NCI-H2081 treated with DMSO at 0.1 percent for 48 hours (cell line): ENCODE data around the gene CCDC74A.
"Not testable (repeated sequence)": the region's sequence is repeated elsewhere in the genome, so short reads cannot be mapped to it uniquely, and the experiment has no call there.

ENCODE experiments used
- DNase-seq: peaks from one replicate; lab custom pipeline; 2025; lab: John Stamatoyannopoulos, UW

Gene CCDC74A

GRCh38 chr2:131557558-131558321 lies 30.1 kb downstream of the CCDC74A start:
- no peak for DNase-seq

- DNase-seq = no peak
Observed at GRCh38 chr2:131566371-131566770, 38.7 kb downstream of the CCDC74A start.

- DNase-seq = no peak
Observed at GRCh38 chr2:131567891-131568290, 40.2 kb downstream of the CCDC74A start.

GRCh38 chr2:131568401-131568800 lies 40.7 kb downstream of the CCDC74A start:
- DNase-seq = not testable (repeated sequence)

GRCh38 chr2:131572175-131572574 lies 44.5 kb downstream of the CCDC74A start:
- DNase-seq = no peak

- no peak for DNase-seq
Observed at GRCh38 chr2:131577812-131578211, 50.1 kb downstream of the CCDC74A start.

GRCh38 chr2:131580187-131580586 lies 52.5 kb downstream of the CCDC74A start:
- DNase-seq = no peak
